ENCODE measurements around the gene SELENON.
A peak's percentile ranks its signal among the peaks of the same experiment; 100 is the strongest.

SELENON gene

DNA sequence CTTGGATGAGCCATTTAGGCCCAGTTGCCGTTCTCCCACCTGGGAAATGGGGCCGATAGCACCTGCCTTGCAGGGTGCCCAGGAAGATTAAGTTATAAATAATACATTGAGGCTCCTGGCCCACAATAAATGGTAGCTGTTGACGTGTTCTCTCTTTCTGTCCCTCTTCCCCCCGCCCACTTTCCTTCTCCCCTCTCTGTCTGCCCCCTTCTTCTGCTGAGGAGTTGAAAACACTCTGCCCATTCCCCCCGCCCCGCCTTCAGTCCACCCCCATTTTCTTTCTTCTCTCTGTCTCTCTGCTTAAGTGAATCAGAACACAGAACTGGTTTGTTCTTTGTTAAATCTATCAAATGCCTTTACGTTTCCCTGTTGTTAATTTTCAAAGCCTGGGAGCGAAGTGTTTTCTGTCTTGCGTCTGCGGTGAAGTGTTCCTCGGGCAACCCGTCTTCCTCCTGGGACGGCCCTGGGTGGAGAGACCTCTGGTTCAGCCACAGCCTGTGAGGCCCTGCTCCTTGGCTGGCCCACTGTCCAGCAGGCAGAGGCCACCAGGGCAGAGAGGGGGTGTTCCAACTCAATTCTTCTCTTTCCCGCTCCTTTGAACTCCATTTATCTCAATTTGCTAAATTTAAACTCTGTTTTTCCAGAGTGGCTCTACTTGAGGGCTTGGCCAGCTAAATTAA lies 29.3 kb upstream of the SELENON start:
- no peak for DNase-seq

DNA sequence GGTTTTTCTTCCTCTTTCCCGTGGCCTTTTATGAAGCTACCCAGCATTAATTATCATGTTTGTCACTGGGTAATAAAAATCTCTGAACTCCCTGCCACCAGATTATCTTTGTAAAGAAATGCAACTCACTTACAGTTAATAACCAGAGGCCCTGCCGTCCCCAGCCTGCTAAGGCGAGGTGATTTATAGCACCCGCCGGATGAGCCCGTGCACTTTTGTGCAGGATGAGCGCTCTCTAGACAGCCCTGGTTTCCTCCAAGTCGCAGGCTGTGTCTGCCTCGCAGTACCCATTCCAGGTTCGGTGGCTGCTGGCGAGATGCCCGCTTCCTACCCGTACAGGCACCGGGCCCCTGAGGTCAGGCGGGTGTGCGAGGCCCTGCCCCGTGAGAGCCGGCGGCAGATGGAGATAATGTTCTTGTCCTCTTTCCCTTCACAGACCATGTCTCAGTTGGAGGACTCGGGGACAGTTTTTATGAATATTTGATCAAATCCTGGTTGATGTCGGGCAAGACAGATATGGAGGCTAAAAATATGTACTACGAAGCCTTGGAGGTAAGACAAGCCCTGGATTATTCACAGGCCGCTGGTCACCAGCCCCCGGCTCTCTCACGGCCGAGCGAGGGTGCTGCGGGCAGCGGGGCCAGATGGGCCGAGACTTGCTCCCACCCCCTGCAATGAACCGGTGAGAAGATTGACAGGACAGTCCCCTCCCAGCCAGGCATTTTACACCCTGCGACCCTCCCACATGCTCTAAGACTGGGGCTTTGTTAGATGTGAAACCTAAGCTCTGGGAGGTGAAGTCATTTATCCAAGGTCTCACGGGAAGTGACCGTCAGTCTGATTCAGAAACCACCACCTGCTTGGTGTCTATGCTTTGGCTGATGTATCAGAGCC lies 28.5 kb upstream of the SELENON start:
- peak; percentile 84 for DNase-seq

DNA sequence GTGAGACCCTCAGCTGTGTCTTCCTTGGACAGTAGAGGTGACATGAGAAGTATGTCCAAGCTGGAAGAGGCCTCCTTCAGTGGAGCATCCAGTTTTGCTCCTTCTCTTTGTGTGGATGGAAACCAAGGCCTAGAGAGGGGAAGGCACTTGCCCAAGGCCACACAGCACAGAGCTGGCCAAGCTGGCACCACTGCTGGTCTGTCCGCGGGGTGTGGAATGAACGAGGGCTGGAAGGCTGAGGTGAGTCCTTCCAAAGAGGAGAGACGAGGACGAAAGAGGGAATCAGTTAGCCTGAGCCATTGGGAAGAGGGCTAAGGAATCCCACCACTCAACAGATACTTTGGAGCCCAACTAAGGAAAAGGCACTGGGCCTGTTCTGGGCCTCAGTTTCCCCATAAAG lies 27.8 kb upstream of the SELENON start:
- DNase-seq = no peak

DNA sequence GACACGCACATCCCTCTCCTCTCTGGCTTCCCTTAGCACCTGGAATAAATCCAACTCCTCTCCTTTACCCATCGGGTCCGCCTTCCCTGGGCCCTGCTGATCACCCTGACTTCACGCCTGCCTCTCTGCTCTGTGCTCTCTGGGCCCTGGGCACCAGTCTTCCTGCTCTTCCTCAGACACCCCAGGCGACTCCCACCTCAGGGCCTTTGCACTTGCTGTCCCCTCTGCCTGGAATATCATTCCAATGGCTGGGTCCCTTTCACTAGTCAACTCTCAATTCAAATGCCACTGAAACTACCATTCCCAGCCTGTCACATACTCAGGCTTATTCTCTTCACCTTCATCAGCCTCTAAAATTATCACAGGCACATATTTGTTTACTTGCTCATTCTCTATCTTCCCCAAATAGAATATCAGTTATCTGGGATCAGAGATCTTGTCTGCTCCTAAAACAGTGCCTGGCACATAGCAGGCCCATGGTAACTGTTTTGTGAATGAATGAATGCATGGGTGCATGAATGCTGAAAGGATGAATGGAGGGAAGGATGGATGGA lies 27.2 kb upstream of the SELENON start:
- no peak for DNase-seq

DNA sequence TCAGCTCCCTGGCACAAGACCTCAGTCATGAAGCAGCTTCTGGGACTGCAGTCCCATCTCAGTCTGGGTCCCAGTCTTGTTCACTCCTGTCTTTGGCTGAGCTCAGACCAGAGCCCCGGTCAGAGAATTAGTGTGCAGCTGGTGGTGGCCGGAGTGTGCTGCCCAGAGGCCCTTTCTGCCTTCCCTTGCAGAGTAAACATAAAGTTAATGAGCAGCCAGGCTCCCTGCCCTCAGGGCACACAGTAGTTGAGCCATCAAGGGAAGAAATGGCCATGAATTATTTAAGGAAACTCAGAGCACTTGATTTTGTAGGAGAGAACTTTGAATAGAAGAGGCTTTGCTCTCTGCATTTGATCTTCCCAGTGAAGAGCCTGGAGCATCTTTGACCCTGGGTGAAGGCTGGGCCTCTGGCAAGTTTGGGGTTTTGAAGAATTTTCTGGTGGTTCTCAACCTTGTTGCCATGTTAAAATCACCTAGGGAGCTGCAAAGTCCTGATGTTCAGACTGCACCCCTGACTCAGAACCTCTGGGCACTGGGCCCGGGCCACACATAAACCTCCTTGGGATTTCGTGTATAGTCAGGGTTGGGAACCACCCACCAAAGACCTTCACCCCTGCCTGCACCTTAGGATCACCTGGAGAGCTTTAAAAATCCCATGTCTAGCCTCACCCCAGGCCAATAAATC lies 26.4 kb upstream of the SELENON start:
- no peak for DNase-seq

DNA sequence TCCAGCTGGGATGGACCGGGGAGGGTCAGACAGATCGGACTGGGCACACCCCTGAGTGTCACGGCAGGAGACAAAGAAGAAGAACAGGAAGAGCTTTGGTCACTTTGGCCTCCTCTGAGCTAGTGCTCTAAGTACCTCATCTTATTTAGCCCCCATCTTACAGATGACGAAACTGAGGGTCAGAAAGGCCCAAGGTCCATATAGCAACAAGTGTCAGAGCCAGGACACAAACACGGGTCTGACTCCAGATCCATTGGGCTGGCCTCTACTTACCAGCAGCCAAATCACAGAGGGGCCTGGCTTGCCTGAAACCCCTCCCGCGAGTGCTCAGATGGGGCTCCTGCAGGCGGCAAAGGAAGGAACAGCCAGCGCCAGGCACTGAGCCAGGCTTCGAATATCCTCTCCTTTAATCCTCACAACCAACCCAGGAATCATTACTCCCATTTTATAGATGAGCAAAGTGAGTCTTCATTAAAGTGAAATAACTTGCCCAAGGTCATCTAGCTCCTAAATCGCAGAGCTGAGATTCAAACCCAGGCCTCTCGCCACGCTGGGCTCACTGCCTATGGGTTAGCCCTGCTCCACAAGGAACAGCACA lies 25.7 kb upstream of the SELENON start:
- DNase-seq = no peak

DNA sequence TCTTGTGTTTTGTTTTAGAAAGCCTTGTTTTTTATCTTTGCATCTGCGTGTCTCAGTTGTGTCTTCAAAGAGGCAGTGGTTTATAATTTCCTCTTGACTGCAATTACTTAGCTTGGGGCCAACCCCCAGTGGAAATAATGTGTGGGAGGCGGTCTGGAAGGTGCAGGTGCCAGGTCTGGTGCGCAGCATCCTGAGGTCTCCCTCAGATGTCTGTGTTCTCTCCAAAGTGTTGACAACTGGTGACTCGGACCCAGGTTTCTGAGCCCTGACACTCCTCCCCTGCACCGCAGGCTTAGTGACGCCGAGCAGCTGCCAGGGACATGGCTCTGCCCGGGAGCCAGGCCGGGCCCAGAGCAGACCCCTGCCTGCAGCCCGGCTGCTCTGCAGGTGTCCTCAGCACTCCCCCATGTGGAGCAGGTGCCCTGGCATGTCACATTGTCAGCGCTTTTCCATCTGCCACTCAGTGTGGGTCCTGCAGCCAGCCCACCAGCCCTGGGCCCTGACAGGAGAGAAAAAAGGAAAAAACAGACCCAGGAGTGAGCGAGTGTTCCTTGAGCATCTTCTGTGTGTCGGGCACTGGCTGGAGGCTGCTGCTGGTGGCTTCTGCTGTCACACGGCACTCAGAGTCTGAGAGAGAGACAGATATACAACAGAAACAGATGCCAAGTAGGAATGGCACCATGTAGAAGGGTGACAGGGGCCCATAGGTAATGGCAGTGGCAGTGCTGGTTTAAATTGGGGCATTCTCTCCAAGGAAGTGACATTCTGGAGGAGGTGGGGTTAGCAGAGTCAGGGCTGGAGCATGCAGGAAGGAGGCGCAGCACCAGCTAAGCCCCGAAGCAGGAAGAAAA lies 24.8 kb upstream of the SELENON start:
- DNase-seq = no peak

DNA sequence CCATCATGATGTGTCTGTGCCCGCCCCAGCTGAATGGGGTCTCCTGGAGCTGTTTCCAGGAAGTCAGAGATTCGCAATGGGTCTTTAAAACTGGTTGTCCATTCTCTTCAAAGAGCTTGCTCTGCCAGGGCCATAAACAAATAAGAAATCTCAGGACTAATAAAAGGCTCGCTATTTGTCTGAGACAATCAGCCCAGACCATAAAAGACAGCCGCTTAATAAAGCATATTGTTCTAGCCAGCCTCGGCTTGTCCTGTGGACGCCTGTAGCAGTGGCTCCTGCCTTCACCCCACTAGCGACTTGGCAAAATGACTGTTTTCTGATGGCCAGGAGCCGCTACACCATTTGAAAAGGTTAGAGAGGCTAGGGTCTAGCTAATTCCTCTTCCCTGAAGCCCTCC lies 20.6 kb upstream of the SELENON start:
- DNase-seq = peak; percentile 38

DNA sequence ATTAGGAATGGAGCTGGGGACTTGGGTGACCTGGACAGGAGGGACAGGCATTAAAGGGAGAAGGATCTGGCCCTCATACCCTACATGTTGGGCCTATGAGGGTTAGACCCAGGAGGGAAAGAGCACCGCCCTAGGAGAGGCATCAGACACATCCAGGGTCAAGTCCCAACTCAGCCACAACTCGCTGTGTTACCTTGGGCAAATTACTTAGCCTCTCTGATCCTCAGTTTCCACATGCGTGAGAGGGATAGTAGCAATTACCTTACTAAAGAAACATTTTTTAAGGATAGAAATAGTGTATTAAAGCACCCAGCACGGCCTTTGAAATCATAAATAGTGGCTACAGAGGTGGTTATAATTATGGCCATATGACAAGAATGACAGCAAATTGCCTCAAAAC lies 20.1 kb upstream of the SELENON start:
- no peak for DNase-seq

DNA sequence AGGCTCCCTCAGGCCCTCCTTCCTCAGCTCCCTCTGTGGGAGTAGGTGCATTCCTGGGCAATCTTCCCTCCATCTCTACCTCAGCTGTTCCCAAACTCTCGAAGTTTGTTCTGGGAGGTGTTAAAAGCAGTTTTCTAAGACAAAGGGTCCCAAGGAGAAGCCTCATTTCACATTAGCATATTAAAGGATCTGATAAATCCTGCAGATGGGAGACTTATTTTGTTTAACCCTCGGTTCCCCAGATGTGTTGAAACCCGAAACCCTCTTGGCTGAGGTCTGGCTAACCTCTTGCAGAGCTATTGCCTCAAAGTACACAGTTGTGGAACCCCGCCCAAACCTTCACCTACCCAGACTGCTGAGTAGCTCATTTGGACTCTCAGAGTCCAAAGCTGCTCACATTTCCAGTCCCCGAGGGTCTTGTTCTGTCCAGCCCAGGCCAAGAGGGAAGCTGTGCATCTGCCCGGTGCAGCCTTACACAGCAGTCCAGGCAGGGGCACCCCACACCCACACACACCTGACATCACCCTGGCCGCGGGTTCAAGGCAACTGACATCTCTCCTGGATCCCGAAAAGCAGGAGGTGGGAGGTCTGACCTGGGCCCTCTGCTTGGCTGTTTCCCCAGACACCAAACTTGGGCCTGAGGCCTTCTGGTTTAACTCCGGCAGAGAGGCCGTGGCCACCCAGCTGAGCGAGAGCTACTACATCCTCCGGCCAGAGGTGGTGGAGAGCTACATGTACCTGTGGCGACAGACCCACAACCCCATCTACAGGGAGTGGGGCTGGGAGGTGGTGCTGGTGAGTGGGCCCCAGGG lies 19.5 kb upstream of the SELENON start:
- peak; percentile 17 for DNase-seq

DNA sequence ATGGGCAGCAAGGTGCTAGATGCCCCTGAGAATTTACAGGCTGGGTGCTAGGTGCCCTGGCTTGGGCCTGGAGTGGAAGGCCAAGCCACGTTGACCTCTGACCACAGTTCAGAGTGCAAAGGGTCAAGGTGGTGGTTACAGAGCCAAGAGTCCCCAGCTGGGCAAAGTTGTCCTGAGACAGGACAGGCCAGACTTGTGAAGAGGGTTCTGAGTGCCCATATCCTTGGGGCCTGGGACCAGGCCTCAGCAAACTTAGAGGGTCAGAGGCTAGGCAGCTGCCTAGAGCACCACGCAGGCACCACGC lies 18.9 kb upstream of the SELENON start:
- DNase-seq = no peak

DNA sequence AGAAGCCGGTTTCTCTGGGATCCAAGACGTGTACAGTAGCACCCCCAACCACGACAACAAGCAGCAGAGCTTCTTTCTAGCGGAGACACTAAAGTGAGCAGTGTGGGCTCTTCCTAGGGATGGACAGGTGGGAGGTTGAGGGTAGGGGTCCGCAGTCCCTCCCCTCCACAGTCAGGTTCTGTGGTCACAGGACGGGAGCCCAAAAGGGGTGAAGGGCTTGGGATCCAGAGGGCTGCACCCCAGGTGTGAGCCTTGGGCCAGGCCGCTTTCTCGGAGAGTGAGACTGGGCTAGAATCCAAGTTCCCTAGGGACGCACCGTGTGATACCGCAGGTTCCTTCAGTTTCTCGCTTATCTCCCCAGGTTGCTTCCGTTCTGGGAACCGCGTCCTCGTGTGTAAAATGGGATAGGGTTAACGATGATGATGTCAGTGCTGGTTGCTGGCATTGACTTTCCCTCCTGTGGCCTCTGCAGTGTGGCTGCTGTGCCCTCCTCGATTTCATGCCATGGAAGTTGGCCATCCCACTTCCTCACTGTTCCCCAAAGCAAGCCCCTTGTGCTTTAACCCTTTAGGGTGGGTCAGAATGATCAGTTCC lies 17.3 kb upstream of the SELENON start:
- DNase-seq = peak; percentile 41

DNA sequence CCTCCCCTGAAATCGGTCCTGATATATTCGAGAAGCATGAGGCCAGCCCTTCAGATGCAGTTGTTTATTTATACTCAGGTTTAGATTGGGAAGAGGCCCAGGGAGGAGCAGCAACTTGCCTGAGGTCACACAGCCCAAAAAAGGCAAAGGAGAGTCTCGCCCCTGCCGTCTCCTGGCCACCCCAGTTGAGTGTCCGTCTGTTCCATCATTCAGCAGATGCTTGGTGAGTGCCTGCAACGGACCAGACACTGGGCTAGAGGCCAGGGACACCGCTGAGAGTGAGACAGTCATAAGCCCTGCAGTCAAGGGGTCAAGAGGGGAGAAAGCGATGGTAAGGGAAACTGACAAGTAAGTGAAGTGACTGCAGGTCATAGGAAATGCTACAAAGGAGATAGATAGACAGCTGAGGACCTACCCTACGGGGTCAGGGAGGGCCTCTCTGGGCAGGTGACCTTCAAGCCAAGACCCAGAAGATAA lies 15.4 kb upstream of the SELENON start:
- no peak for DNase-seq

DNA sequence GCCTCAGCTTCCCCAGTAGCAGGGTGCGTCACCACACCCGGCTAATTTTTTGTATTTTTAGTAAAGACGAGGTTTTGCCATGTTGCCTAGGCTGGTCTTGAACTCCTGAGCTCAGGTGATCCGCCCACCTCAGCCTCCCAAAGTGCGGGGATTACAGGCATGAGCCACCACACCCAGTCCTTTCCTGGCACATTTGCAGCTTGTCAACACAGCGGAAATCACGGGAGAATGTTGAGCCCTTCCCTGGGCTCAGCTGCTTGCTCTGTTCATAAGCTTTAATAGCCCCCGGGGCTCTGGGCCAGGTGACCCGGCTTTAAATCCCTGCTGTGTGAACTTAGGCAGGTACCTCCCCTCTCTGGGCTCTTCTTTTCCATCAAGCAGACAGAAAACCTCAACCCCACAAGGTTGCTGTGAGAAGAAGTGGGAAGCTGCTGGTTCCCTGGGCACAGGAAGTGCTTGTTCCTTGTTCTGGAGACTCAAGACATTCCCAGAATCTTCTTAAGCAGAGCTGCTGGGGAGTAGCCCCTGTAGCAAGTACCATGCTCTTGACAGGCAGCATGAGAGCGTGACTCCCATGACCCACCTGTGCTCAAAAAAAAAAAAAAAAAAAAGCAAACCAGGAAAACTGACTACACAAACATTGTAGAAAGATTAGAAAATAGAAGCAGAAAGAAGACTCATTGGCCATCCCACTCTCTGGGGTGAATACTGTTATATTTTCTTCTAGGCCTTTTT lies 14.5 kb upstream of the SELENON start:
- no peak for DNase-seq

DNA sequence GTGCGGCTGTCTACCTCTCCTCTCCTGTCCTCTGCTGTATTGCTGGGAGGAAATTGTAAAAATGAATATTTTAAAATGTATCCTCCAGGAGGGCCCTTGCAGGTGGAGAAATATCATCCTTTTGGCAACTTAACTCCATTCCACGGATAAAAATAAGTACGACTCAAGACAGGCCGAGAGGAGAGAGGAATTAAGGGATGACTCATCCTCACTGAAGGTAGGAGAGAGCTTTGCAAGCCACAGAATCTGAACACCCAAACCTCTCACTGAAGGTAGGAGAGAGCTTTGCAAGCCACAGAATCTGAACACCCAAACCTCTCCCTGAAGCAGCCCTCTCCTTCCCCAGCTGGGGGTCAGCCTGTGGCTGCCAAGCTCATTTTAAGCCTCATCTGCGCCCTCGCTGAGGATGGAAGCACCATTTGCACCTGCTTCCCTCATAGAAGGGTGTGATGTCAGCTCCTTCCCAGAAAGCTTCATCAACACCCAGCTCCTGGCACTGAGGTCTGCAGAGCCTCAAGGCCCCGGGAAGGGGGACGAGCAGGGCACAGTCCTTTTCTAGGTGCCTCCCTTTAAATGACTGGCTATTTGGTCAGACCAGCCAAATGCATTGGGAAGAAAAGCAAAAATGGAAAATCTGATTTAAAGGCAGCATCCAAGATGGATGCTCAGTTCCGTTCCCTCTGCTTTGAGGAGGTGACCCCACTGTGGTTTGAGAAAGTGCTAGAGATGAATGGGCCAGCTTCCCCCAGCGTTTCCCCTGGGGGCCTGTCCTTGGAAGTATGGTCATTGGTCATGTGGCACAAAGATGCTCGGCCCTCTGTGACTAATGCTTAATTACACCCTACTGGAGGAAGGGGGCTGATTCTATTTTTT lies 12.9 kb upstream of the SELENON start:
- no peak for DNase-seq

DNA sequence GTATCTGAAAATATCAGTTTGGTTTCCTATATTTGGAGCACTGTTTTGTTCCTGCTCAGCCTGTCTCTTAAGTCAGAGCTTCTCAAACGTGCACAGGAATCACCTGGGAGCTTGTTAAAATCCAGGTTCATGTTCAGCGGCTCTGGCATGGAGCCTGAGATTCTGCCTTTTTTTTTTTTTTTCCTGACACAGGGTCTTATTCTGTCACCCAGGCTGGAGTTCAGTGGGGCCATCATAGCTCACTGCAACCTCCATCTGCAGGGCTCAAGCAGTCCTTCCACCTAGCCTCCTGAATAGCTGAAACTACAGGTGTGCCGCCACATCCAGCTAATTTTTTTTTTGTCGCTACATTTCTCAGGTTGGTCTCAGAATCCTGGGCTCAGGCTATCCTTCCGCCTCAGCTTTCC lies 12.2 kb upstream of the SELENON start:
- DNase-seq = no peak

DNA sequence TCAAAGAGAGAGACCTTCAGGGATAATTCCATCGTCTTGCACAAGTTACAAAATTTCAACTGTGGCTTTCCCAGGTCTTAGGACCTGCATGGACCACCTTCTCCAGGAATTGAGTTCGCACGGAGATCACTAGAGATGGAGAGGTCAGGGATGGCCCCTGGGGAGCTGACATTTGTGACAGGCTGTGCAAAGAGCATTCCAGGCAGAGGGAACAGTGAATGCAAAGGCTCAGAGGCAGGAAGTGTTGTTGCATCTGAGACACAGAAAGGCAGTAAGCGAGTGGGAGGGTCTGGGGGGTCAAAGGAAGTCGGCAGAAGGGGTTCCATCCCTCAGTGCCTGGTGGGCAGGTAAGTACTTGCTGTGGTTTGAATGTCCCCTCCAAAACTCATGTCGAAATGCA lies 9.5 kb upstream of the SELENON start:
- no peak for DNase-seq

DNA sequence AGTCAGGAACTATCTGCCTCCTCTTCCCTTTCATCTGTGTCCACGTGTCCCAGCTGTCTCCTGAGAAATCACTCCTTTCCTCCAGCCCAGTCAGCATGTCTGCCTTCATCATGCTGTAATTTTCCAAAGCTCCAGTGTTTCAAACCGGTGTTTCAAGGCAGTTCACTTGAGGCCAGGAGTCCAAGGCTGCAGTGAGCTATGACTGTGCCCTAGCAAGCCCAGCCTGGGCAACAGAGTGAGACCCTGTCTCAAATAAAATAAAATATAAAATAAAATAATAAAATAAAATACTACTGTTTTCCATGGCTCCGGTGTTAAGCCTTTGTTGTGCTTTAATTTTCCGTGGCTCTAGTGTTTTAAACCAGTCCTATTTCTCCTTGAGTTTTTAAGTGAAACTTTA lies 7.9 kb upstream of the SELENON start:
- DNase-seq = no peak

DNA sequence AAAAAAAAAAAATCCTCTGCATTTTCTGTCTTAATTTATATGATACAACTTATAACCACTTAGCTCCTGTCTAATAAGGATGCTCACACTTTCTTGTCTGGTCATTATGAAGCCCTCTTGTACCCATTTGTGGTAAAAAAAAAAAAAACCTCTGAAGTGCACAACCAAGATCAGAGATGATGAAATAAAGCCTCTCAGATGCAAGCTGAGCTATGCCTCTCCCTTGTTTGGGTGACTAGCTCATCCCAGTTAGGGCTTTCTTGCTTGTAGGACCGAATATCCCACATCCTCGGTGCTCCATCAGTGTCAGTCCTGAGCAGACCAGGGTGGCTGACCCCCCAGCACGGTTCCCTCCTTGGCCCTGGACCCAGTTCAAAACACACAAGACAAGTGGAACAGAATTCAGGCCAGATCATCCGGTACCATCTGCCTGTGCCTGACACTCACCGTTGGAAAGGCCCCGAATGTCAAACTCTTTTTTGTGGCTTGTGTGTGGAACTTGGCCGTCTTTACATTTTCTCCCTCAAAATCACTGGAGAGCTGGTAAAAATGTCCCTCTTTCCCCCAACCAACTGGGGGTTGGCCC lies 6.3 kb upstream of the SELENON start:
- DNase-seq = no peak
